ENCODE measurements around the gene PDIA5. TPM values are rescaled to one million over a fixed set of nuclear protein-coding genes. Genes with fewer than 3 reads are reported as not detected.

PDIA5 gene
- total RNA-seq, 1 donor from 2014 or later, result 44.2 TPM

DNA sequence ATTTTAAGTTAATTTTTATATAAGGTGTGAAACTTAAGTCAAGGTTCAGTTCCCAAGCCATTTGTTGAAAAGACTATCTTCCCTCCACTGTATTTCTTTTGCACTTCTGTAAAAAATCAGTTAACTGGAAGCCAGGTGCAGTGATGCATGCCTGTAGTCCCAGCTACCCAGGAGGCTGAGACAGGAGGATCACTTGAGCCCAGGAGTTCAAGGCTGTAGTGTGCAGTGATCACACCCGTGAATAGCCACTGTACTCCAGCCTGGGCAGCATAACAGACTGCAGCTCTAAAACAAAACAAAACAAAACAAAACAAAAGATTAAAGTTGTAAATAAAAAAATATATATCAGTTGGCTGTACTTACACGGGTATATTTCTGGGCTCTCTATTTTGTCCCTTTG is 101.8 kb downstream of the PDIA5 start:
- DNase-seq (ENCODE audit: low spot score), result no peak

DNA sequence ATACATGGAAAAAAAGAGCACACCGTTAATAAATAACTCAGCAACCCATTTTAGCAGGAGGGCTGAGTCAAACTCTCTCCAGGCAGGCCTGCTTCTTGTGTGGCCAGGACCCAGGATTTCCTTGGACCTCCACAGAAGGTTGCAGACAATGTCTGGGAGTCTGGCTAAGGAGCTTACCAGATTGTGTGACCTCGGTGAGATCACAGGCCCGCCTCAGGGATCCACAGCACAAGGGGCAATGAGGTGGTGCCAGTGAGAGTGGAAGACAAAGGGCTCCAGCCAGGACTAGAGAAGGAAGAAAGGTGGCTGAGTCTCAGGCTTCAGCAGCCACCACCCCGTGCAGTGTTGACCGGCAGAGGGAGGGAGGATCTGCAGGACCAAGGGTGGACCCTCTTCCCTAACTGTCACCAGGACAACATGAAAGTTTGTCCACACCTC is 102.7 kb downstream of the PDIA5 start:
- DNase-seq (ENCODE audit: low spot score), result no peak

DNA sequence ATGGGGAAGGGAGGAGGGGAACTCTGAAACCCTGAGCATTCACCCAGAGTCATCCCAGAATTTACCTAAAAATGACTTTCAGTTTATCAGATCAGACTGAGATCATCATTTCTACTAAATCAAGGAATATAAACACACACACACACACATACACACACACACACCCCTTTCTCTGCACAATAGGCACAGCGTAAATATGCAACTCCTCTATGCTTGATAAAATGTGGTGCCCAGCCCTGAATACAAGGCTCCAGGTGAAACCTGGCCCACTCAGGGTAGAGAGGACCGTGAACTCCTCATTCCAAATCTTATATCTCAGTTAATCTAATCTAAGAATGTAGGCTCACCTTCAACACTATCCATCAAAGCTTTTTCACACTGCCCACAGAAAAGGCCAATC is 103.1 kb downstream of the PDIA5 start:
- DNase-seq (ENCODE audit: low spot score), result no peak

DNA sequence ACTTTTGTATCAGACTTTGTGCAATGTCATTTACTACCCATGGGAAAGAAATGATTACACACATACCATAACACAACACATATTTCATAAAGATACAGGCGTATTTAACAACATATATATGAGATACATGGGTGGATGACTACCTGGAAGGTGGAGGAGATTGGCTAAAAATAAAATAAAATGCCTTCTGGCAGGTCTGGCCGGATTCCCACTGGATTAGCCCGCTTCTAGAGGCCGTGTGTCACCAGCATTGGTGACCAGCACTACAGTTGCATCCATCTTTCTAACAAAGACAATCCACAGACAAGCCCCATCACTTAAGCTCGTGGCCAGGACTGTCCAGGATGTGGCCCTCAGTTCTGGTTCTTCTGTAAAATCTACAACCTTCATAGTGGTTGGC is 114.0 kb downstream of the PDIA5 start:
- no peak for DNase-seq (ENCODE audit: low spot score)

DNA sequence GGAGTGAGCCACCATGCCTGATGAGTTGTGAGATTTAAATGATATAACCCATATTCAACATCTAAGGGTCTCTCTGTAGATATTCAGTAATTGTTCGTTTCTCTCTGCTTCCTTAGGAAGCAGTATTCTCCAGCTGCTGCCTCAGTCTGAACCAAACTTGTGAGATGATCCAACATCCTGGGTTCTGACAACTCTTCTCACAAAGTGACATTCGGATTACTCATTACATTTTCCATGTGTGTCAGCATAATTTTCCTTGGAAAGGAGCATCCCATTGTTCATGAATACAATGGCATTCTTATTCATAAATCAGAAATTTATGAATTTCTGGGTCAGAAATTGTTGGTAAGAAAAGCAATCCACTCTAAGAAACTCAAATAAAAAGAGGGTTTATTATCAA is 119.9 kb downstream of the PDIA5 start:
- no peak for DNase-seq (ENCODE audit: low spot score)

DNA sequence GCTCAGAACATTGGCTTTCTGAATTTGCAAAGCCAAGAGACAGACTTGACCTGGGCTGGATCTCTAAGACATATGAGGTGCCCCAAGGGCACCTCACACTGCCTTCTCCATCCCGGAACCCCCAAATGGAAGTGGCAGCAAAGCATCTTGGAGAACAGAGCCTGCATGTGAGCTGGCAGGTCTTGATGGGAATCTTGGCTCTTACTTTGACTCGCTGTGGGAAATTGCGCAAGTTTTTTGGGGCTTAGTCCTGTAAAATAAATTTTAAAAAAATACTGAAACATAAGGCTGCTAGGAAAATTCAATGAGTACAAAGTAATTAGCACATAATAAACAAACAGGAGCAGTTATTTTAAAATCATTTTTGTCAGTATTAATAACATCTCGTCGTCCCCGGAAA is 121.2 kb downstream of the PDIA5 start:
- no peak for DNase-seq (ENCODE audit: low spot score)

DNA sequence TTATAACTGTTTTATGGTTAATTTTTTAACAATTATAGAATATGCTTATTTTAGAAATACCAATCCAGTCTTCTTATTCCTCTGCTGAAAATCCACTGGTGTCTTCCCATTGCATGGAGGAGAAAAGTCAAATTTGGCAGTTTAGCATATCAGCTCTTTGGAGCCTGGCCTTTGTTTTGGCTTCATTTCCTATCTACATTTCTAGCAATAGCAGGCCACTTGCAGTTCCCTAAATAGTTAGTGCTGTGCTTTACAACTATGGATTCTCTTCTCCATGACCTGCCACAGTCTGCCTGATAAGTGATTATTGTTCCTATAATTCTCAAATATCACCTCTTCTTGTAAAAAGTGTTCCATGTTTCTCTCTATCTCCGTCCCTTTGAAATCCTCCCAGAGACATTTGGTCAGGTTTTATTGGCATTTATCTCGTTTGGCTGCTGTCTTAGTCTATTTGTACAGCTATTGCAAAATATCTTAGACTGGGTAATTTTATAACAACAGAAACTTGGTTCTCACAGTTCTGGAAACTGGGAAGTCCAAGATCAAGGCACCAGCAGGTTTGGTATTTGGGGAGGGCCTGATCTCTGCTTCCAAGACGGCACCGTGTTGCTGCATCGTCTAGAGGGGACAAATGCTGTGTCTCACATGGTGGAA is 126.8 kb downstream of the PDIA5 start:
- no peak for DNase-seq (ENCODE audit: low spot score)

DNA sequence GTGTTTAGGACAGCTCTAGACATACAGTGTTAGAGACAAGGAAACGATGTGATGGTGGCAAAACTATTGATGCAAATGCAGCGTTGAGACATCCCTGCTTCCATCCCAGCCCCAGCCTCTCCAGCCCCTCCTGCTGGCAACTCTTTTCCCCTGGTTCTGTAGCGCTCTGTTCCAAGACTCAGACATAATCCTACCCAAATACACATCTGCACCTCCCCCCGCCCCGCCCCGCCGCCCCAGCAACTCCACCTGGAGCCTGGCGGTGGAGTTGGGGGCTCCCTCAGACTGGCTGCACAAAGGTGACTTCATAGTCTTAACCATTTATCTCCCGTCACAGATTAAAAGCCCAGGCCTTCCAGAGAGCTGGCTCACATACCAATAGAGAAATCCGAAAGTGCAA is 127.7 kb downstream of the PDIA5 start:
- no peak for DNase-seq (ENCODE audit: low spot score)

DNA sequence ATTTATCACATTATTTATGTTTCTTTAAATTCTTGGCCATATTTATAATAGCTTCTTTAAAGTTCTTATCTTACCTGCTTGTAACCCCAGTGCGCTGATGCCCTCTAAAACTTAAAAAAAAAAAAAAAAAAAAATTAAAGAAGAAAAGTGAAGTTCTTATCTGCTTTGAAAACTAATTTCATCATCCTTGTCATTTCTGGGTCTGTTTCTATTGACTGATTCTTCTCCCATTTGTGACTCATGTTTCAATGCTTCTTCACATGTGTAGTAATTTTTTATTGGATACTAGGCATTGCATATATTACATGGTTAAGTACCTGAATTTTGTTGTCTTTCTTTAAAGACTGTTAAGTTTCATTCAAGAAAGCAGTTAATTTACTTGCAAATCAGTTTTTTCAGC is 131.5 kb downstream of the PDIA5 start:
- DNase-seq (ENCODE audit: low spot score), result no peak

DNA sequence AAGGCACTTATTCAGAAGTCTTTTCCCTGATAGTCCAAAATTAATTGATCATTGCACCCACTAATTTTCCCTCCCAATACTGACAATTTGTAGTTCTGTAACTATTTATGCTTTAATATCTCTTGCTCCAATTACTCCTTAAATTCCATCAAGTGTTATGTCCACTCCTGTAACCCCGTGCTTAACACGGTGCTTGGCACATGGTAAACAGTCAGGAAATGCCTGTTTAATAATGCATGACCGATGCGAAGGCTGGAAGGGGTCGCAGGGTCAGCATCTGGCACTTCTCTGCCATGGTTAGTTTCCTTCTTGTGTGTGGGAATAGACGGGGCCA is 134.4 kb downstream of the PDIA5 start:
- DNase-seq (ENCODE audit: low spot score), result no peak

DNA sequence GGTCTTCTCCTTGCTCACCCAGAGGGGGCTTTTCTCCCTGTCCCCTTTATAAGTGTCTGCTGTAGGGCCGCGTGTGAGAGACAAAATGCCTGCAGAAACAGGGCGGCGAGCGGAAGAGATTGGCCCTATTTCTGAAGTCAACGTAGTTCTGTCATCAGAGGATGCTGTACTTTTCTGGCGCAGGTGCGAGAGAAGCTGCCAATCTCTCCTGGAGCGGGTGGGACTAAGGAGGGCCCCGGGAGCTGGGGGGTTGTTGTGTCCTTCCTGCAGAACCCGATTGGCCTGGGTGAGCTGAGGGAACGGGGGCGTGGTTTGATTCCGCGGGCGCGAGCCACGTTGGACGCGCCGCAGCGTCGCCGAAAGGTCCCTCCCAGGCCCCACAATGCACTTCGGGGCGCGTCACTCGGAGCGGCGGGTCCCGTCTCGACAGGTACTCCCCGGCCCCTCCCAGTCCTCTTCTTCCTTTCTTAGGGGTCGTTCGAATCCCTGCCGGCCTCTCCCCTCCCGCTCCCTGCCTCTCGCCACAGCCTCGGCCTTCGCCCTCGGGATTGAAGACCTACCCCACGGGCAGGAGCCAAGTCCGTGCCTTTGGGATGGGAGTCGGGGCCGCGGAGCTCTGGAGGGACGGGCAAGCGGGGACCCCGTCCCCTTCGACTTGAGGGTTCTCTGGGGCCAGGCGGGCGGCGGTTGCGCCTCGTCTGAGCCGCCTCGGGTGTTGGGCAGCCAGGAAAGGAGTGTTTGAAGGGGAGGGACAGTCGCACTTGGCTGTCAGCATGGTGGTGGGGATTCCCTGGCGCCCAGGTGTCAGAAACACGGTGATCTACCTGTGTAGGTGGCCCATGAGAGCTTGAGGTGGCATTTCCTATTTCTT is 135.0 kb downstream of the PDIA5 start, which contains the start of gene SEC22A:
Gene SEC22A (plus strand): TSS at position 387 of the 871 bp plus-strand sequence. CDS start 7,275 bp downstream, outside the sequence.
- DNase-seq (ENCODE audit: low spot score), result peak; percentile 97

DNA sequence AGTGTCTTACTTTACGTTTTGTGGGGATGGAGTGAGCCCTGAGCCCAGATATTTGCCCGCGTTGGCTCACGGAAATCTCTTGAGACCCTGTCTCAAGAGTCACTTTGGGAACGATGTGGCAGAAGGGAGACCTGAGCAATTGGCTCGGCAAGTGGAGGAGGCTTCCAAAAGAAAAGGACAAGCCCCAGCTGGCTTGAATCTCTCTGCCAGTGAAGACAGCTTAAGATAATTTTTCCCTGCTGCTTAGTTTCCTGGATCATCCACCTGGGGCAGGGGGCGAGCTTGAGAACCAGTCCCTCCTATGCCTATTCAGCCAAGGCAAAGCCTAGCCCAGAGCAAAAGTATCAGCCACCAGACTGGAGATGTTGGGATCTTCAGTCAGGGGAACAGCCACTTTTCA is 135.6 kb downstream of the PDIA5 start:
- no peak for DNase-seq (ENCODE audit: low spot score)

Other genes starting within 250 kb of the PDIA5 start
- 2.3 TPM for gene SEMA5B, start 39.3 kb upstream of the PDIA5 start, total RNA-seq
- gene SEC22A, start 134.9 kb downstream of the PDIA5 start, total RNA-seq, result 15.2 TPM